HEK293T (cell line): ENCODE results near the gene RARA.

Experiments
- FOXA1 ChIP-seq: fragments of 450-650 bp; IDR thresholded peaks from 2 replicates; pipeline ENCODE4 v1.6.1; 2016; ENCODE audit warnings: mild to moderate bottlenecking
- FOXK2 ChIP-seq: fragments of 450-650 bp; IDR thresholded peaks from 2 replicates; pipeline ENCODE4 v1.6.1; 2016; ENCODE audit warnings: mild to moderate bottlenecking
- FOXM1 ChIP-seq: fragments of 450-650 bp; IDR thresholded peaks from 2 replicates; pipeline ENCODE4 v1.6.1; 2017; ENCODE audit warnings: mild to moderate bottlenecking, borderline replicate concordance
- HDGF ChIP-seq: fragments of 450-650 bp; IDR thresholded peaks from 2 replicates; pipeline ENCODE4 v1.6.1; 2017; ENCODE audit warnings: antibody characterized with exemption, borderline replicate concordance
- L3MBTL2 ChIP-seq: fragments of 450-650 bp; conservative IDR thresholded peaks from 2 replicates; pipeline ENCODE4 v1.6.1; 2016; ENCODE audit warnings: mild to moderate bottlenecking
- SP1 ChIP-seq: fragments of 450-650 bp; IDR thresholded peaks from 2 replicates; pipeline ENCODE4 v1.6.1; 2017
- SUZ12 ChIP-seq: fragments of 450-650 bp; IDR thresholded peaks from 2 replicates; pipeline ENCODE4 v1.6.1; 2016; ENCODE audit warnings: mild to moderate bottlenecking
- ZNF384 ChIP-seq: fragments of 450-650 bp; IDR thresholded peaks from 2 replicates; pipeline ENCODE4 v1.6.1; 2016

DNA sequence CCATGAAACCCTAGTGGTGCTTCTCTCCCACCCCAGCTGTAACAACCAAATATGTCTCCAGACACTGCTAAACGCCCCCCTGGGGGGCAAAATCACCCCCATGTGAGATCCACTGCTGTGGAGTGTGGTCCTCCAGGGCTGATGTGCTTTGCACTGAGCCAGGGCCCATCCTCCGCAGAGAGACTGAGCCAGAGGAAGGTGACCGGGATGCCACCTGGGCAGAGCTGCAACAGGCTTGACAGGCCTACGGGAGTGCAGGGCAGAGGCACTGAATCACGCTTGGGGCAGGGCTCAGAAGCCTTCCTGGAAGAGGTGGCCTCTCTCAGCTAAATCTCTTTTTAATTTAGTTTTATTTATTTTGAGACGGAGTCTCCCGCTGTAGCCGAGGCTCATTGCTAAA lies 51.1 kb downstream of the RARA start:
- TF ChIP-seq FOXM1 (no peak), ZNF384 (no peak), SP1 (no peak), HDGF (no peak), SUZ12 (no peak), FOXA1 (no peak), L3MBTL2 (no peak), FOXK2 (no peak)
